Hindlimb muscle (tissue), 1 donor: Measurements from ENCODE around the gene APCS. TPM values are rescaled to one million over a fixed set of nuclear protein-coding genes. Genes with fewer than 3 reads are reported as not detected.

Experiments used
- DNase-seq: peaks from one replicate; pipeline ENCODE4 v3.0.0-alpha.2; 2013
- polyA plus RNA-seq: library from polyadenylated mRNA; unstranded; fragments of 120-200 nt; gene quantifications from one replicate; pipeline ENCODE4 v1.2.1, GENCODE V29; 2013; ENCODE audit not compliant: insufficient read length

The APCS gene, protein sequence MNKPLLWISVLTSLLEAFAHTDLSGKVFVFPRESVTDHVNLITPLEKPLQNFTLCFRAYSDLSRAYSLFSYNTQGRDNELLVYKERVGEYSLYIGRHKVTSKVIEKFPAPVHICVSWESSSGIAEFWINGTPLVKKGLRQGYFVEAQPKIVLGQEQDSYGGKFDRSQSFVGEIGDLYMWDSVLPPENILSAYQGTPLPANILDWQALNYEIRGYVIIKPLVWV
- polyA plus RNA-seq: not detected

- DNase-seq: no peak
Observed at GRCh38 chr1:159587461-159587951, at the start of gene APCS. TSS of gene APCS (plus strand) at chr1:159587826. CDS start at chr1:159587922, 96 bp downstream.

DNA sequence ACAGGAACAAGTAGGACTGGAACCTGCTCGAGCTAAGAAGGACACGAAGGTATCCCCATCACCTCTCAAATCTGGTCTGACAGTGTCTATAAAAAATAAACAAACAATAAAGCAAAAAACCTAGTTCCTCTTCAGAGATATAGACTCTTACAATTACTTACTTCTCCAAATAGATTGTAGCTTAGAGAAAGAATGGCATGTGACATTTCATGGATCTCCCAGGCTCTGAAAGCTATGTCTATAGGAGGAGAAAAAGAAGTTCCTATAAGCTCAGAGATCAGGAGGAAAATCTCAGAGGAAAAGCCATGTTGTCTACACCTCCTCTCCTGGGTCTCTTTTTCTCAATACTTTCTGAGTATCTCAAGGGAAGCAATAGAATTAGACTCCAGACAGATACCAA, 39.5 kb upstream of the APCS start:
- no peak for DNase-seq

DNA sequence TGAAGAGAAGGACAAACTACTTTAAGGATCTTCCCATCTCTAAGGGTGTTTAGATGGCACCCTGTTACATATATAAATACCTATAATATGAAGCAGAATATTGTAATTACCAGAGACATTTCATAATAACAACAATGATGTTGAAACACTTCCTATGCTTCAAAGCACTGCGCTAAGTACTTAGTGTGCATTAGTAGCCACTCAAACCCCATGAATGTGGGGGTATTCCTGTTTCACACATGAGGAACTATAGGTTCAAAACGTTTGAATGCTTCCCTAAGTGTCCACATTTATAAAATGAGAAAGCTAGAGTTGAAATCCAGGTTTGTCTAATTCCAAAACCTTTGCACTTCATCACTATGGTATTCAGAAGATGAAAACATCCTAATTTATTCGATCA, 33.4 kb upstream of the APCS start:
- no peak for DNase-seq

GRCh38 chr1:159554696-159555095, 32.9 kb upstream of the APCS start:
- no peak for DNase-seq

- no peak for DNase-seq
Observed at GRCh38 chr1:159556931-159557369, 30.7 kb upstream of the APCS start.

- DNase-seq: no peak
Observed at GRCh38 chr1:159560599-159560998, 27.0 kb upstream of the APCS start.

- DNase-seq: no peak
Observed at GRCh38 chr1:159561497-159561896, 26.1 kb upstream of the APCS start.

GRCh38 chr1:159562680-159563079, 24.9 kb upstream of the APCS start:
- no peak for DNase-seq

- no peak for DNase-seq
Observed at GRCh38 chr1:159577446-159577845, 10.2 kb upstream of the APCS start.

GRCh38 chr1:159580340-159580739, 7.3 kb upstream of the APCS start:
- no peak for DNase-seq

GRCh38 chr1:159581422-159581821, 6.2 kb upstream of the APCS start:
- DNase-seq: no peak

DNA sequence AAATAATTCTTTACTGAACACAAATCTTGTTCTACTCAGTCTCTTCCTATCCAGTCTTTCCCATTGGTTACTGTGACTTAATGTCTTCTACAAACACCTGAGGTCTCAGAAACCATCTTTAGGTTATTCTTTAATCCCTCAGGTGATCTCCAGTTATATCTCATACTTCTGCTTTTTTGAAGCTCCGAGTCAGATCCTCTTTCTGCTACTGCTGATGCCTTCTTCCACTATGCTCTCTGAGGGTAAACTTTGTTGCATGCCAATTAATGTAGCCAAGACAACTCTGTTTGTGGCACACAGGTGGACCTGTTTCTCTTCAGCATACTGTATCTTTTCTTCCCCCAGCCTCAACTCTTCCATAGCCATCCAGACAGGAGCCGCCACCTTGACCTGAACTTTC, 3.1 kb upstream of the APCS start:
- DNase-seq: no peak

DNA sequence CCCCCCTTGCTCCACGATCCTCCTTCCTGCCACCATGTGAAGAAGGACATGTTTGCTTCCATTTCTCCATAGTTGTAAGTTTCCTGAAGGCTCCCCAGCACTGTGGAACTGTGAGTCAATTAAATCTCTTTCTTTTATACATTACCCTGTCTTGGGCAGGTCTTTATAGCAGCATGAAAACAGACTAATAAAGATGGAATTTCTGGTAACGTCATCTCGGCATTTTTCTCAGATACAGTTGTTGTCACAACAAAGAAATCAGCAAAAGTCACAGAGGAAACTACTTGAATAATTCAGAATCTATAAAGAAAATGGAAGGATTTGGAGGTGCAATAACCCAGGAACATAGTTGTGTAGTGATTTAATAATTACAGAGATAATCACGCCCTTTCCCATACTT, 4.4 kb downstream of the APCS start:
- no peak for DNase-seq

- no peak for DNase-seq
Observed at GRCh38 chr1:159594625-159595405, 7.2 kb downstream of the APCS start.

DNA sequence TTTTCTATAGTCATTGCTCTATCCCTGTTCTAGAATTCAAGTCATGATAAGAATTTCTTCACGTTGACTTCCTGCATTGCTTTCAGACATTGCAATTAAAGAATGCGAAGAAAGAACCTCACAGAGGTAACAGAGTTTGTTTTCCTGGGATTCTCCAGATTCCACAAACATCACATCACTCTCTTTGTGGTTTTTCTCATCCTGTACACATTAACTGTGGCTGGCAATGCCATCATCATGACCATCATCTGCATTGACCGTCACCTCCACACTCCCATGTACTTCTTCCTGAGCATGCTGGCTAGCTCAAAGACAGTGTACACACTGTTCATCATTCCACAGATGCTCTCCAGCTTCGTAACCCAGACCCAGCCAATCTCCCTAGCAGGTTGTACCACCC, 10.6 kb downstream of the APCS start:
- DNase-seq: no peak

DNA sequence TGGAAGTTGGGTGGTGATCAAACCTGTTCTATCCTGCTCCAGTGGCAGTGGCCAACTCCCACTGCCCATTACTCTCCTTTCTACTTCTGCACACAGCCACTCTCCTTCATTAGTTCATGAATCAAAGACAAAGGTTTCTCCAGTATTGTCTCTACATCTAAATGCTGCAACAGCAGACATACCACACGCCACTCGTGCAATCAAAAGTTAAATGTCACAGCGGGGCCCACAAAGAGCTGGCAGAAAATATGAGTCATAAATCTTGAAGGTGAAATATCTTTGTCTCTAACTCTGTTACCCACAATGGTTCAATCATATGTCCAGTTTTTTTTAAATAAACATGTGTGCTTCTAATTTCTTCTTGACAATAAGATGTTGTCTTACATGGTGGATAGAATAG, 13.3 kb downstream of the APCS start:
- DNase-seq: no peak

DNA sequence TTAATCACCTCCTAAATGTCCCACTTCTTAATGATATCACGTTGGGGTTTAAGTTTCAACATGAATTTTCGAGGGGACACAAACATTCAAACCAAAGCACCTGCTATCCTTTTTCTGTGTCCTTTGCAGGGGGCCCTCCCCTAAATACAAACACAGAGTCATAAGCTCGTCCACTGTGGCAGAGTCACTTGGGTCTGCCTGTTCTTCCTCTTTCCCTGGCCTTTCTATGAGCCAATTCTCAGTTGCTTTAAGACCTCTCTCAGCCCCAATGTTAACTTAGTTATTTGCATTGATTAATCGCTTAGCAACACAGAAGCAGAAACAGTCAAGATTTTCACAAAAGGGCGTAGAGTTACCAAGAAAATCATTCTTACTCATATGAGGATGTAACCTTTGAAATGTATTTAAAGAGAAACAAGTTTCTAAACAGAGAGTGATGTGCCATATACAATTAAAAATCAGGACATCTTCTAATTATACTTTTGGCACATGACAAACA, 14.9 kb downstream of the APCS start:
- DNase-seq: no peak

- DNase-seq: no peak
Observed at GRCh38 chr1:159612211-159612885, 24.7 kb downstream of the APCS start.

DNA sequence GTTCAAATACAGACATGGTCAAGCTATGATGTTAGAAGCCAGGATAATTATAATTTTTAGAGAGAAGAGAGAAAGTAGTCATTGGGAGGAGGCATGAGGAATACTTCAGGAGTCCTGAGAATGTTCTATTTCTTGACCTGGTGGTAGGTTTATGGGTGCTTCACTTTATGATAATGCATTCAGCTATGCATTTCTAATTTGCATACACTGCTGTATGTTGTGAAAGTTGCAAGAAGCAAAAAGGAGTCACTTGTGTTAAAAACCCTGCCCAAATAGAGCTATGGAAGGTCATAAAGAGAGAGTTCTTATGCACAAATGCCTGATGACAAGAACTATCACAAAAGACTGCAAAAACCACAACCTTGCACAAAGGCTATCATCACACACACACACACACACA, 45.3 kb downstream of the APCS start:
- DNase-seq: no peak
